ENCODE measurements around the gene KLF11. TPM values are rescaled to one million over a fixed set of nuclear protein-coding genes. Genes with fewer than 3 reads are reported as not detected.

The KLF11 gene
- polyA plus RNA-seq, 1 of the 3 experiments (the other 2 are of a cell fraction): 9.5 TPM

GRCh38 chr2:10067881-10068280 lies 24.5 kb downstream of the KLF11 start (continued):
- no peak for TF ChIP-seq FOSL2 (IDR thresholded peaks at IDR 0.05; ENCODE audit: borderline replicate concordance, low read depth)

DNA sequence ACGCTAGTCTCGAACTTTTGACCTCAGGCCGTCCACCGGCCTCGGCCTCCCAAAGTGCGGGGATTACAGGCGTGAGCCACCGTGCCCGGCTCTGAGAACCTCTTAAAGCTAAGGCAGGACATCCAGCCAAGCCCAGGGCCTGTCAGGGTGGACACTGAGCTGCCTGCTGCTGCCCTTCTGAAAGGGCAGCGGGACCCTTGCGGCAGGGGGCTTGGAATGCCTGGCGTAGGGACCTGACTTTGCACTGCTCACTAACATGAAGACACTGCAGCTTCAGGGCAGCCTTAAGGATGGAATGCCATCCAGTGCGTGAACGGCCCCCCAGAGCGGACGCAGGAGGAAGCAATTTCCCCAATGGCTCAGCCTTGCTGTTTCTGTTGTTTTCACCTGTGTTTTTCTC lies 27.8 kb downstream of the KLF11 start:
- H3K36me3 ChIP-seq (replicated peaks in 1 of 2; ENCODE audit: control insufficient read depth in 1 of 2, insufficient read depth in 2 of 2, low read length in 1 of 2): no peaks in the 10 kb centered on the region
- no peaks in the 10 kb centered on the region for H4K20me1 ChIP-seq (ENCODE audit: insufficient read depth)
- H3K4me1 ChIP-seq (ENCODE audit: control insufficient read depth in 1 of 2, insufficient read depth in 2 of 2, low read depth in 1 of 2, low read length in 1 of 2): peaks cover 0 to 2% of the 10 kb centered on the region in 2 experiments; a peak in 1 of 4 replicates
- no peak for DNase-seq
- TF ChIP-seq GABPA (IDR thresholded peaks at IDR 0.05; ENCODE audit: low read depth): no peak
- H3K9me3 ChIP-seq: 0 out of 2 replicates have a peak, but pooled peaks cover 4% of the 10 kb centered on the region
- no peaks in the 10 kb centered on the region for H3K79me2 ChIP-seq (ENCODE audit: insufficient read depth)
- ChIA-PET POLR2A (interaction anchor here (2.1 kb wide), 1 partner anchor 364 kb away, joined by 8 read pairs; no protein-coding TSS in a partner anchor), CTCF (interaction anchor here (0.6 to 28.7 kb wide), 19 partner anchors 8 to 794 kb away, joined by 3 to 946 read pairs (median 21); partner anchors contain the start of genes CYS1, ODC1 and RRM2)
- no peaks in the 10 kb centered on the region for H3F3A ChIP-seq (replicated peaks; ENCODE audit: insufficient read depth)
- no peaks in the 10 kb centered on the region for H3K9me2 ChIP-seq
- H2AFZ ChIP-seq (ENCODE audit: low read depth): no peak overlapping the region
- H3K9ac ChIP-seq: no peak overlapping the region
- WGBS (ENCODE audit: low lambda C conversion rate): 96% methylated on average over 16 of the region's 16 CpGs
- no peak overlapping the region for H3K4me3 ChIP-seq (ENCODE audit: low read depth in 2 of 2, low read length in 1 of 2)
- peaks cover under 1% of the 10 kb centered on the region; the same call in 1 of the 2 replicates for H3K27me3 ChIP-seq (ENCODE audit: insufficient read depth)
- H3K27ac ChIP-seq (ENCODE audit: low read depth in 2 of 2, low read length in 1 of 2): no peak overlapping the region
- H3K4me2 ChIP-seq: no peak overlapping the region

- no peak overlapping the region for H3K4me2 ChIP-seq
- peaks cover 0 to 2% of the 10 kb centered on the region in 2 experiments; a peak in 1 of 4 replicates for H3K4me1 ChIP-seq (ENCODE audit: control insufficient read depth in 1 of 2, insufficient read depth in 2 of 2, low read depth in 1 of 2, low read length in 1 of 2)
- ChIA-PET POLR2A (interaction anchor here (2.1 kb wide), 1 partner anchor 364 kb away, joined by 8 read pairs; no protein-coding TSS in a partner anchor), CTCF (interaction anchor here (0.6 to 28.7 kb wide), 30 partner anchors 13 to 1680 kb away, joined by 3 to 946 read pairs (median 9); partner anchors contain the start of genes CYS1, HPCAL1, KLF11 and ODC1)
- H3K9ac ChIP-seq: no peak overlapping the region
- H3K9me3 ChIP-seq: 0 out of 2 replicates have a peak, but pooled peaks cover 4% of the 10 kb centered on the region
- TF ChIP-seq SIN3A (IDR thresholded peaks at IDR 0.05; ENCODE audit: borderline replicate concordance, low read depth, low read length) (no peak), RFX5 (IDR thresholded peaks at IDR 0.05; ENCODE audit: low read length) (no peak), FOXM1 (IDR thresholded peaks at IDR 0.05; ENCODE audit: low read depth) (no peak), ELF1 (IDR thresholded peaks at IDR 0.05) (no peak), NFIC (IDR thresholded peaks at IDR 0.05; ENCODE audit: borderline replicate concordance) (no peak)
- TF ChIP-seq, protein P1, sequence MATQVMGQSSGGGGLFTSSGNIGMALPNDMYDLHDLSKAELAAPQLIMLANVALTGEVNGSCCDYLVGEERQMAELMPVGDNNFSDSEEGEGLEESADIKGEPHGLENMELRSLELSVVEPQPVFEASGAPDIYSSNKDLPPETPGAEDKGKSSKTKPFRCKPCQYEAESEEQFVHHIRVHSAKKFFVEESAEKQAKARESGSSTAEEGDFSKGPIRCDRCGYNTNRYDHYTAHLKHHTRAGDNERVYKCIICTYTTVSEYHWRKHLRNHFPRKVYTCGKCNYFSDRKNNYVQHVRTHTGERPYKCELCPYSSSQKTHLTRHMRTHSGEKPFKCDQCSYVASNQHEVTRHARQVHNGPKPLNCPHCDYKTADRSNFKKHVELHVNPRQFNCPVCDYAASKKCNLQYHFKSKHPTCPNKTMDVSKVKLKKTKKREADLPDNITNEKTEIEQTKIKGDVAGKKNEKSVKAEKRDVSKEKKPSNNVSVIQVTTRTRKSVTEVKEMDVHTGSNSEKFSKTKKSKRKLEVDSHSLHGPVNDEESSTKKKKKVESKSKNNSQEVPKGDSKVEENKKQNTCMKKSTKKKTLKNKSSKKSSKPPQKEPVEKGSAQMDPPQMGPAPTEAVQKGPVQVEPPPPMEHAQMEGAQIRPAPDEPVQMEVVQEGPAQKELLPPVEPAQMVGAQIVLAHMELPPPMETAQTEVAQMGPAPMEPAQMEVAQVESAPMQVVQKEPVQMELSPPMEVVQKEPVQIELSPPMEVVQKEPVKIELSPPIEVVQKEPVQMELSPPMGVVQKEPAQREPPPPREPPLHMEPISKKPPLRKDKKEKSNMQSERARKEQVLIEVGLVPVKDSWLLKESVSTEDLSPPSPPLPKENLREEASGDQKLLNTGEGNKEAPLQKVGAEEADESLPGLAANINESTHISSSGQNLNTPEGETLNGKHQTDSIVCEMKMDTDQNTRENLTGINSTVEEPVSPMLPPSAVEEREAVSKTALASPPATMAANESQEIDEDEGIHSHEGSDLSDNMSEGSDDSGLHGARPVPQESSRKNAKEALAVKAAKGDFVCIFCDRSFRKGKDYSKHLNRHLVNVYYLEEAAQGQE (IDR thresholded peaks at IDR 0.05; ENCODE audit: low read depth, low read length): no peak
- TF ChIP-seq, protein P2, sequence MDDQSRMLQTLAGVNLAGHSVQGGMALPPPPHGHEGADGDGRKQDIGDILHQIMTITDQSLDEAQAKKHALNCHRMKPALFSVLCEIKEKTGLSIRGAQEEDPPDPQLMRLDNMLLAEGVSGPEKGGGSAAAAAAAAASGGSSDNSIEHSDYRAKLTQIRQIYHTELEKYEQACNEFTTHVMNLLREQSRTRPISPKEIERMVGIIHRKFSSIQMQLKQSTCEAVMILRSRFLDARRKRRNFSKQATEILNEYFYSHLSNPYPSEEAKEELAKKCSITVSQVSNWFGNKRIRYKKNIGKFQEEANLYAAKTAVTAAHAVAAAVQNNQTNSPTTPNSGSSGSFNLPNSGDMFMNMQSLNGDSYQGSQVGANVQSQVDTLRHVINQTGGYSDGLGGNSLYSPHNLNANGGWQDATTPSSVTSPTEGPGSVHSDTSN (IDR thresholded peaks at IDR 0.05): no peak
- H3K79me2 ChIP-seq (ENCODE audit: insufficient read depth): no peaks in the 10 kb centered on the region
- no peak overlapping the region for H3K4me3 ChIP-seq (ENCODE audit: low read depth in 2 of 2, low read length in 1 of 2)
- H3K27me3 ChIP-seq (ENCODE audit: insufficient read depth): peaks cover 5% of the 10 kb centered on the region; the same call in 1 of the 2 replicates
- no peaks in the 10 kb centered on the region for H3K36me3 ChIP-seq (replicated peaks in 1 of 2; ENCODE audit: control insufficient read depth in 1 of 2, insufficient read depth in 2 of 2, low read length in 1 of 2)
- no peaks in the 10 kb centered on the region for H3F3A ChIP-seq (replicated peaks; ENCODE audit: insufficient read depth)
- DNase-seq: no peak
- H4K20me1 ChIP-seq (ENCODE audit: insufficient read depth): no peaks in the 10 kb centered on the region
- no peaks in the 10 kb centered on the region for H3K9me2 ChIP-seq
- H2AFZ ChIP-seq (ENCODE audit: low read depth): no peak overlapping the region
- no peak overlapping the region for H3K27ac ChIP-seq (ENCODE audit: low read depth in 2 of 2, low read length in 1 of 2)
- WGBS (ENCODE audit: low lambda C conversion rate): 94% methylated on average over 7 of the region's 7 CpGs
Measured at GRCh38 chr2:10071595-10071994, 28.2 kb downstream of the KLF11 start.
